Measurements from ENCODE around the gene CCNB1.

DNA sequence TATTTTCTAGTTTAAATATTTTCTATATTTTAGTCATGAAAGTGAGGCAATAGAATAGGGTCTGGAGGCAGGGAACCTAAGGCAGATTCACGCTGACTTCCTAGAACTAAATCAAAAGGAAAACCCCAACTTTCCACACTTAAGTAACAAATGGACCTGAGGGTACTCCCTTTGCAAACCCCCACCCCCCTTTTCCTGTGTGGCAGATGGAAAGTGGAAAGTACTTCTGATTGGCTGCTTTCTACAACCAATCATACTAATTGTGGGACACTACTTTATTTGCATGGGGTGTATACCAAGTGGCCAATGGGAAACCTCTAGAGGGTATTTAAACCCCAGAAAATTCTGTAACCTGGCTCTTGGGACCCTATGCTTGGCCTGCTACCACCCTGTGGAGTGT is 17.7 kb downstream of the CCNB1 start:
- TF ChIP-seq, protein P1, sequence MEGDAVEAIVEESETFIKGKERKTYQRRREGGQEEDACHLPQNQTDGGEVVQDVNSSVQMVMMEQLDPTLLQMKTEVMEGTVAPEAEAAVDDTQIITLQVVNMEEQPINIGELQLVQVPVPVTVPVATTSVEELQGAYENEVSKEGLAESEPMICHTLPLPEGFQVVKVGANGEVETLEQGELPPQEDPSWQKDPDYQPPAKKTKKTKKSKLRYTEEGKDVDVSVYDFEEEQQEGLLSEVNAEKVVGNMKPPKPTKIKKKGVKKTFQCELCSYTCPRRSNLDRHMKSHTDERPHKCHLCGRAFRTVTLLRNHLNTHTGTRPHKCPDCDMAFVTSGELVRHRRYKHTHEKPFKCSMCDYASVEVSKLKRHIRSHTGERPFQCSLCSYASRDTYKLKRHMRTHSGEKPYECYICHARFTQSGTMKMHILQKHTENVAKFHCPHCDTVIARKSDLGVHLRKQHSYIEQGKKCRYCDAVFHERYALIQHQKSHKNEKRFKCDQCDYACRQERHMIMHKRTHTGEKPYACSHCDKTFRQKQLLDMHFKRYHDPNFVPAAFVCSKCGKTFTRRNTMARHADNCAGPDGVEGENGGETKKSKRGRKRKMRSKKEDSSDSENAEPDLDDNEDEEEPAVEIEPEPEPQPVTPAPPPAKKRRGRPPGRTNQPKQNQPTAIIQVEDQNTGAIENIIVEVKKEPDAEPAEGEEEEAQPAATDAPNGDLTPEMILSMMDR (IDR thresholded peaks at IDR 0.05), result no peak
- no peak for TF ChIP-seq POLR2A (IDR thresholded peaks at IDR 0.05)

Measured in adrenal gland (tissue), 5 donors.